ENCODE results near the gene NAPA.
A peak's percentile ranks its signal among the peaks of the same experiment; 100 is the strongest.

NAPA gene

GRCh38 chr19:47485210-47485609 lies 29.7 kb downstream of the NAPA start:
- peak in 1 of 5 experiments; percentile 59 for DNase-seq

GRCh38 chr19:47483800-47484690 lies 30.8 kb downstream of the NAPA start, which contains the start of gene KPTN:
KPTN (minus strand) TSS chr19:47484219; CDS start chr19:47484160, 59 bp downstream.
- DNase-seq, result peak; percentile 72 to 95 (median 85)

- DNase-seq, result no peak
These were observed 31.7 kb downstream of the NAPA start for GRCh38 chr19:47483200-47483599.

GRCh38 chr19:47481460-47482052 lies 33.3 kb downstream of the NAPA start:
- no peak for DNase-seq

GRCh38 chr19:47480658-47481057 lies 34.2 kb downstream of the NAPA start:
- no peak for DNase-seq

- DNase-seq, result no peak
These were observed 35.0 kb downstream of the NAPA start for GRCh38 chr19:47479701-47480503.

- no peak for DNase-seq
These were observed 38.4 kb downstream of the NAPA start for GRCh38 chr19:47476438-47476972.

GRCh38 chr19:47475465-47475864 lies 39.4 kb downstream of the NAPA start:
- DNase-seq, result no peak

GRCh38 chr19:47473336-47473735 lies 41.5 kb downstream of the NAPA start:
- DNase-seq, result no peak

GRCh38 chr19:47471733-47472457 lies 43.0 kb downstream of the NAPA start, which contains the start of gene SLC8A2:
SLC8A2 (minus strand) TSS chr19:47471893; CDS start chr19:47466403, 5,490 bp downstream.
- DNase-seq, result peak; percentile 38 to 81 (median 40)

- no peak for DNase-seq
These were observed 43.5 kb downstream of the NAPA start for GRCh38 chr19:47471381-47471732.

- no peak for DNase-seq
These were observed 44.2 kb downstream of the NAPA start for GRCh38 chr19:47470447-47471195.

GRCh38 chr19:47469719-47470118 lies 45.1 kb downstream of the NAPA start:
- no peak for DNase-seq

- DNase-seq, result no peak
These were observed 45.5 kb downstream of the NAPA start for GRCh38 chr19:47469363-47469700.

- DNase-seq, result no peak
These were observed 46.9 kb downstream of the NAPA start for GRCh38 chr19:47467914-47468313.

- no peak for DNase-seq
These were observed 48.9 kb downstream of the NAPA start for GRCh38 chr19:47465957-47466356.

GRCh38 chr19:47464675-47465419 lies 50.0 kb downstream of the NAPA start:
- DNase-seq, result no peak

GRCh38 chr19:47461876-47462275 lies 53.0 kb downstream of the NAPA start:
- DNase-seq, result no peak

GRCh38 chr19:47459477-47459876 lies 55.4 kb downstream of the NAPA start:
- DNase-seq, result no peak

- no peak for DNase-seq
These were observed 56.2 kb downstream of the NAPA start for GRCh38 chr19:47458672-47459071.

All from T-helper 2 cell (primary cell).